ENCODE data around the gene QRFP. TPM values are rescaled to one million over a fixed set of nuclear protein-coding genes. Genes with fewer than 3 reads are reported as not detected.

The QRFP gene
- total RNA-seq, 2 donors from 2014 or later: not detected

DNA sequence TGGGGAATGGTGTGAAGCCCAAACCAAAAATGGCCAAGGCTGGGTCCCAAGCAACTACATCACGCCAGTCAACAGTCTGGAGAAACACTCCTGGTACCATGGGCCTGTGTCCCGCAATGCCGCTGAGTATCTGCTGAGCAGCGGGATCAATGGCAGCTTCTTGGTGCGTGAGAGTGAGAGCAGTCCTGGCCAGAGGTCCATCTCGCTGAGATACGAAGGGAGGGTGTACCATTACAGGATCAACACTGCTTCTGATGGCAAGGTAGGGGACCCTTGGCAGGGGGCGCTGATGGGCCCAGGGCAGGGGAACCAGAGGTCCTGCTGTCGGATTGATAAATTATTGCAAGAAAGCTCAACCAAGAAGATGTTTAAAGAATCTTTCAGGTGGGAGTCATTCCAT, 41.8 kb downstream of the QRFP start:
- H3K27ac ChIP-seq (ENCODE audit: low read depth, low read length): no peak overlapping the region
- Mint-ChIP-seq H3K9me3 (no peaks in the 10 kb centered on the region), H3K4me3 (no peak overlapping the region), H3K4me1 (peaks cover 13% of the 10 kb centered on the region), H3K27me3 (ENCODE audit: insufficient read depth) (no peaks in the 10 kb centered on the region), H3K27ac (peak overlapping the region; percentile 76), H3K36me3 (ENCODE audit: low read depth) (peaks cover 44% of the 10 kb centered on the region)
- H3K27me3 ChIP-seq (ENCODE audit: control insufficient read depth, insufficient read depth, low read length, poor library complexity, severe bottlenecking): no peaks in the 10 kb centered on the region
- no peak overlapping the region for H3K9ac ChIP-seq (ENCODE audit: extremely low read depth, low read length, poor library complexity, severe bottlenecking)
- H3K4me3 ChIP-seq (ENCODE audit: low read length): no peak overlapping the region
- 94 to 96% methylated on average over 9 of the region's 9 CpGs for WGBS, 2 experiments (ENCODE audit: insufficient coverage in 1 of 2, insufficient read length in 1 of 2)
- DNase-seq: no peak
- no peaks in the 10 kb centered on the region for H3K4me1 ChIP-seq (ENCODE audit: control insufficient read depth, insufficient read depth, low read length)
- no peaks in the 10 kb centered on the region for H3K9me3 ChIP-seq (ENCODE audit: control insufficient read depth, low read length)
- peaks cover 51% of the 10 kb centered on the region for H3K36me3 ChIP-seq (ENCODE audit: control insufficient read depth, insufficient read depth, low read length)
- peak; percentile 53 for TF ChIP-seq CTCF (conservative IDR thresholded peaks at IDR 0.05)

DNA sequence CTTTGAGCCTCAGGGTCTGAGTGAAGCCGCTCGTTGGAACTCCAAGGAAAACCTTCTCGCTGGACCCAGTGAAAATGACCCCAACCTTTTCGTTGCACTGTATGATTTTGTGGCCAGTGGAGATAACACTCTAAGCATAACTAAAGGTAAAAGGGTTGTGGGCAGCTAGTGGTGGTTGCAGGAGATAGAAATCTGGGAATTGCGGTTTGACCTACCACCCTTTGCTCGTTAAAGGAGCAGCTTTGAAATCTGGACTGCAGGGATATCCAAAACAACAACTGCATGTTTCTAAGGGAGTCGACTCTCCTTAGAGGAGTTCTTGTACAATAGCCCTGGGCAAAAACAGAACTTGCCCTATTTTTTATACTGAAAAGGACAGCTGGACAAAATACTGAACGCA, 42.5 kb downstream of the QRFP start:
- no peak for DNase-seq
- Histone ChIP-seq H3K36me3 (ENCODE audit: control insufficient read depth, insufficient read depth, low read length) (peaks cover 51% of the 10 kb centered on the region), H3K27ac (ENCODE audit: low read depth, low read length) (no peak overlapping the region), H3K9ac (ENCODE audit: extremely low read depth, low read length, poor library complexity, severe bottlenecking) (no peak overlapping the region), H3K4me1 (ENCODE audit: control insufficient read depth, insufficient read depth, low read length) (no peaks in the 10 kb centered on the region), H3K9me3 (ENCODE audit: control insufficient read depth, low read length) (no peaks in the 10 kb centered on the region), H3K4me3 (ENCODE audit: low read length) (no peak overlapping the region), H3K27me3 (ENCODE audit: control insufficient read depth, insufficient read depth, low read length, poor library complexity, severe bottlenecking) (no peaks in the 10 kb centered on the region)
- H3K4me3 Mint-ChIP-seq: no peak overlapping the region
- no peaks in the 10 kb centered on the region for H3K9me3 Mint-ChIP-seq
- H3K4me1 Mint-ChIP-seq: peaks cover 12% of the 10 kb centered on the region
- H3K27ac Mint-ChIP-seq: no peak overlapping the region
- no peak for TF ChIP-seq CTCF (conservative IDR thresholded peaks at IDR 0.05)
- no peaks in the 10 kb centered on the region for H3K27me3 Mint-ChIP-seq (ENCODE audit: insufficient read depth)
- WGBS, 2 experiments (ENCODE audit: insufficient coverage in 1 of 2, insufficient read length in 1 of 2): 96 to 98% methylated on average over 7 to 8 of the region's 8 CpGs
- H3K36me3 Mint-ChIP-seq (ENCODE audit: low read depth): peaks cover 49% of the 10 kb centered on the region

GRCh38 chr9:130852801-130853200, 43.8 kb downstream of the QRFP start:
- no peak for TF ChIP-seq CTCF (conservative IDR thresholded peaks at IDR 0.05)
- H3K27me3 ChIP-seq (ENCODE audit: control insufficient read depth, insufficient read depth, low read length, poor library complexity, severe bottlenecking): no peaks in the 10 kb centered on the region
- H3K4me1 Mint-ChIP-seq: no peaks in the 10 kb centered on the region
- no peaks in the 10 kb centered on the region for H3K27me3 Mint-ChIP-seq (ENCODE audit: insufficient read depth)
- no peaks in the 10 kb centered on the region for H3K9me3 Mint-ChIP-seq
- H3K27ac Mint-ChIP-seq: no peak overlapping the region
- 93% methylated on average over 7 of the region's 7 CpGs; no CpG with 5 or more reads in 1 of the 2 experiments for WGBS, 2 experiments (ENCODE audit: insufficient coverage in 1 of 2, insufficient read length in 1 of 2)
- H3K4me3 Mint-ChIP-seq: no peak overlapping the region
- peaks cover 45% of the 10 kb centered on the region for H3K36me3 Mint-ChIP-seq (ENCODE audit: low read depth)
- H3K9ac ChIP-seq (ENCODE audit: extremely low read depth, low read length, poor library complexity, severe bottlenecking): no peak overlapping the region
- H3K9me3 ChIP-seq (ENCODE audit: control insufficient read depth, low read length): no peaks in the 10 kb centered on the region
- no peaks in the 10 kb centered on the region for H3K4me1 ChIP-seq (ENCODE audit: control insufficient read depth, insufficient read depth, low read length)
- H3K27ac ChIP-seq (ENCODE audit: low read depth, low read length): no peak overlapping the region
- H3K4me3 ChIP-seq (ENCODE audit: low read length): no peak overlapping the region
- peaks cover 42% of the 10 kb centered on the region for H3K36me3 ChIP-seq (ENCODE audit: control insufficient read depth, insufficient read depth, low read length)
- DNase-seq: peak; percentile 11
